ENCODE results near the gene ADAMTS4.

The ADAMTS4 gene

GRCh38 chr1:161171191-161171590 is 27.7 kb downstream of the ADAMTS4 start:
- DNase-seq = no peak

GRCh38 chr1:161168906-161169305 is 29.9 kb downstream of the ADAMTS4 start:
- DNase-seq = no peak

- no peak for DNase-seq
Measured at GRCh38 chr1:161166669-161167548, 31.9 kb downstream of the ADAMTS4 start.

- peak; percentile 97 for DNase-seq
Measured at GRCh38 chr1:161165742-161166668, 32.8 kb downstream of the ADAMTS4 start, which contains the start of gene PPOX. TSS of gene PPOX (plus strand) at chr1:161166426. CDS start at chr1:161166848, 422 bp downstream.

- DNase-seq = no peak
Measured at GRCh38 chr1:161164901-161165610, 33.8 kb downstream of the ADAMTS4 start.

GRCh38 chr1:161163793-161164192 is 35.1 kb downstream of the ADAMTS4 start:
- DNase-seq = no peak

- DNase-seq = no peak
Measured at GRCh38 chr1:161162806-161163205, 36.0 kb downstream of the ADAMTS4 start.

GRCh38 chr1:161162052-161162451 is 36.8 kb downstream of the ADAMTS4 start:
- no peak for DNase-seq

GRCh38 chr1:161161652-161162051 is 37.2 kb downstream of the ADAMTS4 start:
- DNase-seq = no peak

GRCh38 chr1:161160671-161161145 is 38.1 kb downstream of the ADAMTS4 start:
- DNase-seq = no peak

GRCh38 chr1:161159913-161160243 is 39.0 kb downstream of the ADAMTS4 start:
- no peak for DNase-seq

GRCh38 chr1:161159087-161159912 is 39.6 kb downstream of the ADAMTS4 start, which contains the start of gene USP21:
TSS of gene USP21 (plus strand) at chr1:161159500. CDS start at chr1:161160641, 1,141 bp downstream.
- peak; percentile 94 for DNase-seq

- DNase-seq = no peak
Measured at GRCh38 chr1:161158316-161159010, 40.4 kb downstream of the ADAMTS4 start.

- DNase-seq = no peak
Measured at GRCh38 chr1:161157867-161158266, 41.0 kb downstream of the ADAMTS4 start.

- DNase-seq = peak; percentile 90
Measured at GRCh38 chr1:161153682-161154337, 45.0 kb downstream of the ADAMTS4 start, which contains the start of gene UFC1. TSS of gene UFC1 (plus strand) at chr1:161153978. CDS start at chr1:161153998, 20 bp downstream.

- no peak for DNase-seq
Measured at GRCh38 chr1:161153176-161153575, 45.7 kb downstream of the ADAMTS4 start.

GRCh38 chr1:161145832-161146231 is 53.0 kb downstream of the ADAMTS4 start:
- DNase-seq = no peak

GRCh38 chr1:161140755-161141400 is 58.0 kb downstream of the ADAMTS4 start:
- no peak for DNase-seq

- peak; percentile 72 for DNase-seq
Measured at GRCh38 chr1:161139766-161140165, 59.1 kb downstream of the ADAMTS4 start.

- DNase-seq = no peak
Measured at GRCh38 chr1:161138431-161138830, 60.4 kb downstream of the ADAMTS4 start.

All from suppressor macrophage treated with lipopolysaccharide for 4 hours (primary cell).